ENCODE results near the gene ITGA1.

The ITGA1 gene

GRCh38 chr5:52875827-52876226 is 88.1 kb downstream of the ITGA1 start:
- no peak for DNase-seq

- no peak for DNase-seq
These were observed 88.7 kb downstream of the ITGA1 start for GRCh38 chr5:52876456-52876855.

DNA sequence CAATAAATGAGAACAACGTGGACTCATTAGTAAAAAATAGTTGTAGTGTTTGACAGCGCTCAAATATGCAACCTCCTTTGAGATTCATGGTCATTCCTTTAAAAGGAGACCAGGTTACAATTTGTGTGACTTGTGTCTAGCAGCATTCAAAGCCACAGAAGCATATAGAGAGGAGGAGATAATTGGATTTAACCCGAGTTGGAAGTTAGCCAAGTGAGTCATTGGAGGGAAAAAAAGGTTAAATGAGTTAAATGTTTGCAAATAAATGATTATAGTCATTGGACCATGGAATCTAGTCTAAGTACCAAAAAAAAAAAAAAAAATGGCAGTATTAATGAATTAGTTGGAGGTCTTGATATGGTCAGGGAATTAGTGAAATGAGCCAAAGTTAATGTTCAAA is 90.9 kb downstream of the ITGA1 start:
- DNase-seq, result no peak

- no peak for DNase-seq
These were observed 92.8 kb downstream of the ITGA1 start for GRCh38 chr5:52880541-52880940.

GRCh38 chr5:52881468-52881867 is 93.8 kb downstream of the ITGA1 start:
- DNase-seq, result no peak

DNA sequence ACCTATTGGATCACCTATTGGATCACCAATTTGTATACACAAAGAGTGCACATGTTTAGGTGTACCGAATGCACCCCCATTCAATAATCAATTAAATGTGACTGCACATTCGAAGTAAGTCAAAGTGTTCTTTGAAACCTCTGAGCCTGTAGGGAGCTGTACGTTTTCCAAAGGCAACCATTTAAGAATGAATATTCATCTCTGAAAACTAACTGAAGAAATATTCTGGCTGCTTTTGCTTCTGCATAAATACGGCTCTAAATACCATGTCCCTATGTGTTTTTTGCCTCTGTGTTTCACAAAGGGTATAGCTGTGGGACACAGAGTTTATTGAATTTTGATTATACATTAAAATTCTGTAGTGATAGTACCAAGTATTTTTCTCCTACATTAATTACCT is 95.4 kb downstream of the ITGA1 start:
- no peak for DNase-seq

DNA sequence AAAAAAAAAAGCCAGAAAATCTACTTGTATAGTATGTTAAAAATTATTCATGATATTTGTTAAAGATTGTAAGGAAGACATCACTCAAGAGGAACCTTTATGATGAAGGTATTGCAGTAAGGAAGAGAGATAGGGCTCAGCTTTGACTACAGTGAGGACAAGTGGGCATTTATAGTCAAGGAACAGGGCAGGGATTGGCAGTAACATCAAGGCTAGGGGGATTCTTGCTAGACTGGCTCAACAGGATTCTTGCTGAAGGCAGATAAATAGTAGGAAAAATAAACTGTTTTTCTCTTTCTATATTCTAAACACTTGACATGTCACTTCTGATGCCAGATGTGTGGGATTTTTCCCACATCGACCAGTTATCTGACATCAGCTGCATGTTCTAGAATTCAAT is 96.7 kb downstream of the ITGA1 start:
- DNase-seq, result no peak

DNA sequence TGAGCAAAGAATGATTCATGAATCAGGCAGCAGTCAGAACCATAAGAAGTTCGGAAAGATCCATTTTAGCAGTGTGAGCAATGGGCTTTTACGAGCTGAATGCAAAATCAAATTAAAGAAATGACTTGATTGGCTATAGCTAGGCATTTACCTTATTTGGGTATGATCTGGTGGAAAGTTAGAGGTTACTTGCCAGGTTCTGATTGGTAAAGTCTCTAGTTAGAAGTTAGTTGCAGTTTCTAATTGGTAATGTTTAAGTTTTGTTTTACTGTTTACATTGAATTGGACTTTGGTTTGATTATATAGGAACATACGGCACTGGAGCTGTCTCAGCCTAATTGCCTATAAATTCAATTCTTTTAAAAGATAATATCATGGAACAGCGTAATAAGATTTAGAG is 97.9 kb downstream of the ITGA1 start:
- DNase-seq, result no peak

DNA sequence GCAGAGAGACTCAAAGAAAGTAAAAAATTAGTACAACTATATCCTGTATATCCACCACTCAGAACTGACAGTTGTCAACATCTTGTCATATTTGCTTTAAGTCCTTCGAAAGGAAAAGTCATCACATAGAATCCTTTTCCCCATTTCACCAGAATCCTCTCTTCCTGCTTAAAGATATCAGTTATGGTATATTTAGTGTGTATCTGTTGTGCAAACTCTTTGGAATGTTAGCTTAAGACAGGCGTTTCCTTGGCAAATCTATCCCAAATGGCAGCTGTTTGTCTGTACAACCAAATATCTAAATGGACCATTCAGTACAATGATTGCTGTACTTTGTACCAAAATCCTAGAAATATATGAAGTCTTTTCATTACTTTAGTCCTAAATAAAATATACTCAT is 98.5 kb downstream of the ITGA1 start:
- DNase-seq, result no peak

DNA sequence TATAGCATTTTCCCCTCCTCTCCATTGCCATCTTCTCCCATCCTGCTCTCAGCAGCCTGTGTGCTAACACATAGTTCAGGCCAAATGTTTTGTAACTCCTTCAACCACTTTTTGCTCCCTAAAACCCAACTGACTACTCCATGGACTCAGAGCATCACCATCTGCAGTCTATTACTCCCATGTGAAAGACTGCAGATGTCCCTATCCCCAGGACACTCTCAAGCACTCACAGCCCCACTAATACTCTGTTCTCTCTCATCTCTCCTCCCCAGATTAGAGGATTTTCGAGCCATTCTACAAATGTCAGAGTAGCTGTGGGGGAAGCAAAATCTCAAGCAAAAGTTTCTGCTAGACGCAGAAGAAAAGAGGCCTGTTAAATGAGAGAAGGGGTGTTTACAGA is 99.3 kb downstream of the ITGA1 start:
- DNase-seq, result no peak

DNA sequence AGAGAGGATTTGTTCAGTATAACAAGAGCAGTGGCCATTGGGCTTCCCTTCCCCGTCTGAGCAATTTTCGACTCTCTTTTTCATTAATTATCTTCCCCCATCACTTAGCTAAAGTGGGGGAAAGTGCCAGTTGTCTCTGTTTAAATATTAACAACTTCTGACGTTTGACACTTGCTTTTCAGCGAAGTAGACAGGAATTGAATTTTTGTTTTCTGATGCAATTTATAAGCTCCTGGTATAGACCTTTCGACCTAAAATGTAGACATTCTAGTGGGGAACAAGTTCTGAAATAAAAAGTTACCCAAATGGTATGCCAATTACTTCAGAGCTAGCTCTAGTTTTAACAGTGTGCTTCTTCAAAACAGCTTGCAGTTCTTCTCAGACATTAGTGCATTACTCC is 100.6 kb downstream of the ITGA1 start:
- DNase-seq, result no peak

DNA sequence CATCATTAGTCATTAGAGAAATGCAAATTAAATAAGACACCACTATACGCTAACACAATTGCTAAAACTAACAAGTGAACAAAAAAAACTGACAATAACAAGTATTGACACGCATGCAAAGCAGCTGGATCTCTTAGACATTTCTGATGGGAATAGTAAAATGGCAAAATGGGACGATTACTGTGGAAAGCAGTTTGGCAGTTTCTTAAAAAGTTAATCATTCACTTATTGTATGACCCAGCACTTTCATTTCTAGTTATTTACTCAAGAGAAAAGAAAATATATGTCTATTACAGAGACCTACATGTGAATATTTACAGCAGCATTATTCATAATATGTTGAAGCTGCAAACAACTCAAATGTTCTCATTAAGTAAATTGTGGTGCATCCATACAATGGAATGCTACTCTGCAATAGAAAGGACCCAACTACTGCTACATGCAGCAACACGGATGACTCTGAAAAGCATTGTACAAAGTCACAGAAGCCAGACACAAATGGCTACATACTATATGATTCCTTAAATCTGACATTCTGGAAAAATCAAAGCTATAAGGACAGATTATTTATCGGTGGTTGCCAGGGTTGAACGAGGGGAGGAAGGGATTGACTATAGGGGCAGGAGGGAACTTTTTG is 104.6 kb downstream of the ITGA1 start:
- no peak for DNase-seq

- no peak for DNase-seq
These were observed 105.4 kb downstream of the ITGA1 start for GRCh38 chr5:52893105-52893504.

GRCh38 chr5:52893863-52894262 is 106.1 kb downstream of the ITGA1 start:
- DNase-seq, result no peak

GRCh38 chr5:52894451-52894850 is 106.7 kb downstream of the ITGA1 start:
- no peak for DNase-seq

DNA sequence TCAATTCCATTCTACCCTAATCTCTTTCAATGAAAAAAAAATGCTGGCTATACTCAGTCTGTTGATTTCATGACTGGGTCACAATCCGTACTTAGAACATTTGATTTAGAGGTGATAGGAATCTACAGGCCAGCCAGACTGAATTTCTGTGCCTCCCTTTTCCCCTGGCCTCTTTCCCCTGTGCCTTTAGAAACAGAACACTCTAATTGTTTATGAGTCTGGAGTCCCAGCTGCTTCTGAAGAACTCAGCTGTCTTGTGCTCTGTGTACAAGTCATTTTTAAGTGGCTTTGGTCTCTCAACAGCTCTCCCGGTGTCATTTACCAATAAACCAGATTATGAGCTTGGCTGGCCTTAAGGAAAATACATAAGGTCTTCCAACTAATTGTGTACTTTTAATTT is 107.4 kb downstream of the ITGA1 start:
- no peak for DNase-seq

- DNase-seq, result no peak
These were observed 108.1 kb downstream of the ITGA1 start for GRCh38 chr5:52895572-52896413.

- DNase-seq, result no peak
These were observed 109.0 kb downstream of the ITGA1 start for GRCh38 chr5:52896534-52897237.

- DNase-seq, result no peak
These were observed 109.5 kb downstream of the ITGA1 start for GRCh38 chr5:52897238-52897614.

- DNase-seq, result no peak
These were observed 111.4 kb downstream of the ITGA1 start for GRCh38 chr5:52898961-52899680.

DNA sequence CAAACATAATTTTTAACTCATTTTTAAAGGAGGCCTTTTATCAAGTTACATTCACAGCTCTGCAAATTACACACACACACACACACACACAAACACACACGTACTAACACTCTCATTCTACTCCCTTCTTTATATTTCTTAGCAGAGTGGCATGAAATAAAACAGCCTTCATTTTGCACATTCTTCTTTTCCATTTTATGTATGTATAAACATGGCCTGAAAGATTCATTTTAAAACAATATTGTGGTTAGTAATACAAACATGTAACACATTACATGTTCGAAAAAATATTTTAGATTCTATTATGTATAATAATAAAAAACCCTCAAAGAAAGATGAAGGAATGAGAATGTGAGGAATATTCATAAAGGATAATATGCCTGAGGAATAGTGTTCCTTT is 115.4 kb downstream of the ITGA1 start:
- DNase-seq, result no peak

DNA sequence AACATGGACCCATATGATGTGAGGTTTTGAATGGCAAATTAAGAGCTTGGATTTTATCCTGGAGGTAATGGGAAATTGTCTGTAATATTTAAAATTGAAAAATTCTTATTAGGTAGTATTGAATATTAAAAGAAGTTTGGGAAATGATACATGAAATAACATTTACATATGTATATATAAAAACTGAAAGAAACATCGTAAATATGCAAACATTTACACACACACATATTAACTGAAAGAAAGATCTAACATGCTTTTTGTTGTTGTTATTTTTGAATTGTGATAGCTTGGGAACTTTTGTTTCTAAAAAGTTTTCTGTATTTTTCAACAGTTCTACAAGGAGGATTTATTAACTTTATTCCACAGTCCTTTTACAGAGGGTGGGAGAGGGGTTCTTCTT is 118.6 kb downstream of the ITGA1 start:
- no peak for DNase-seq

- DNase-seq, result no peak
These were observed 119.1 kb downstream of the ITGA1 start for GRCh38 chr5:52906845-52907244.

All from NCI-H526 treated with DMSO at 0.1 percent for 48 hours (cell line).